ENCODE results near the gene TREH.
A peak's percentile ranks its signal among the peaks of the same experiment; 100 is the strongest.
"Not testable (repeated sequence)": the region's sequence is repeated elsewhere in the genome, so short reads cannot be mapped to it uniquely, and the experiment has no call there.

The TREH gene

GRCh38 chr11:118696673-118697226, 17.3 kb upstream of the TREH start:
- no peak for DNase-seq (ENCODE audit: low spot score)

GRCh38 chr11:118694771-118695170, 15.3 kb upstream of the TREH start:
- no peak for DNase-seq (ENCODE audit: low spot score)

- DNase-seq (ENCODE audit: low spot score) = no peak
Observed at GRCh38 chr11:118694185-118694584, 14.7 kb upstream of the TREH start.

- DNase-seq (ENCODE audit: low spot score) = no peak
Observed at GRCh38 chr11:118691926-118692830, 12.7 kb upstream of the TREH start.

GRCh38 chr11:118690553-118691304, 11.3 kb upstream of the TREH start:
- no peak for DNase-seq (ENCODE audit: low spot score)

GRCh38 chr11:118689852-118690552, 10.6 kb upstream of the TREH start:
- DNase-seq (ENCODE audit: low spot score) = peak; percentile 88

GRCh38 chr11:118689503-118689851, 10.0 kb upstream of the TREH start:
- no peak for DNase-seq (ENCODE audit: low spot score)

- no peak for DNase-seq (ENCODE audit: low spot score)
Observed at GRCh38 chr11:118688851-118689502, 9.5 kb upstream of the TREH start.

- not testable (repeated sequence) for DNase-seq (ENCODE audit: low spot score)
Observed at GRCh38 chr11:118688339-118688738, 8.9 kb upstream of the TREH start.

GRCh38 chr11:118687906-118688305, 8.5 kb upstream of the TREH start:
- no peak for DNase-seq (ENCODE audit: low spot score)

GRCh38 chr11:118684187-118684586, 4.7 kb upstream of the TREH start:
- DNase-seq (ENCODE audit: low spot score) = no peak

GRCh38 chr11:118682939-118683338, 3.5 kb upstream of the TREH start:
- DNase-seq (ENCODE audit: low spot score) = not testable (repeated sequence)

GRCh38 chr11:118682372-118682771, 2.9 kb upstream of the TREH start:
- no peak for DNase-seq (ENCODE audit: low spot score)

- DNase-seq (ENCODE audit: low spot score) = not testable (repeated sequence)
Observed at GRCh38 chr11:118678908-118679307, 542 bp downstream of the TREH start.

- DNase-seq (ENCODE audit: low spot score) = no peak
Observed at GRCh38 chr11:118677977-118678376, 1.5 kb downstream of the TREH start.

- DNase-seq (ENCODE audit: low spot score) = no peak
Observed at GRCh38 chr11:118674082-118674435, 5.4 kb downstream of the TREH start.

GRCh38 chr11:118673361-118674081, 5.9 kb downstream of the TREH start:
- no peak for DNase-seq (ENCODE audit: low spot score)

- no peak for DNase-seq (ENCODE audit: low spot score)
Observed at GRCh38 chr11:118672846-118673245, 6.6 kb downstream of the TREH start.

GRCh38 chr11:118671254-118671653, 8.2 kb downstream of the TREH start:
- no peak for DNase-seq (ENCODE audit: low spot score)

- no peak for DNase-seq (ENCODE audit: low spot score)
Observed at GRCh38 chr11:118670063-118670462, 9.4 kb downstream of the TREH start.

- DNase-seq (ENCODE audit: low spot score) = no peak
Observed at GRCh38 chr11:118666371-118666770, 13.1 kb downstream of the TREH start.
